Measurements from ENCODE around the gene SLC25A21. TPM values are rescaled to one million over a fixed set of nuclear protein-coding genes. Genes with fewer than 3 reads are reported as not detected.

Gene SLC25A21
- total RNA-seq, 1 experiment from 2014 or later: 7.1 TPM

- Histone ChIP-seq H3K23ac (ENCODE audit: insufficient read length, low read depth, low read length) (no peak overlapping the region), H3K27me3 (ENCODE audit: insufficient read depth, low read length) (no peaks in the 10 kb centered on the region), H3K9me3 (ENCODE audit: control insufficient read depth, low read depth, low read length) (no peaks in the 10 kb centered on the region), H3K27ac (ENCODE audit: insufficient read length, low read depth, low read length) (no peak overlapping the region), H3K79me2 (ENCODE audit: insufficient read depth, low read length) (no peaks in the 10 kb centered on the region), H4K20me1 (ENCODE audit: control insufficient read depth, insufficient read depth, insufficient read length) (no peaks in the 10 kb centered on the region), H2BK12ac (ENCODE audit: insufficient read length, low read depth, low read length) (no peak overlapping the region), H3T11ph (ENCODE audit: low read length) (no peak overlapping the region), H3K9ac (ENCODE audit: extremely low read depth, insufficient read length, low read length) (no peak overlapping the region), H2AFZ (ENCODE audit: low read length) (no peak overlapping the region), H3K4me1 (ENCODE audit: insufficient read depth, low read length) (no peaks in the 10 kb centered on the region), H3K14ac (ENCODE audit: insufficient read depth, low read length) (no peak overlapping the region), H4K91ac (ENCODE audit: insufficient read length, low read depth, low read length) (no peak overlapping the region), H2BK20ac (ENCODE audit: low read depth, low read length, poor library complexity, severe bottlenecking) (no peak overlapping the region), H3K79me1 (ENCODE audit: insufficient read depth, low read depth, low read length, poor library complexity, severe bottlenecking) (no peaks in the 10 kb centered on the region), H3K56ac (ENCODE audit: insufficient read length, low read depth, low read length) (no peak overlapping the region), H2BK120ac (ENCODE audit: low read depth, low read length, poor library complexity, severe bottlenecking) (no peak overlapping the region), H3K18ac (ENCODE audit: insufficient read length, low read depth, low read length) (no peak overlapping the region), H3K4me2 (ENCODE audit: insufficient read depth, insufficient read length, low read length) (no peak overlapping the region), H2BK15ac (ENCODE audit: low read depth, low read length) (no peak overlapping the region), H4K8ac (replicated peaks; ENCODE audit: insufficient read length, low read depth, low read length) (no peak overlapping the region), H3K23me2 (ENCODE audit: insufficient read length, low read depth, low read length, poor library complexity, severe bottlenecking) (no peaks in the 10 kb centered on the region), H2AK5ac (ENCODE audit: insufficient read length, low read length) (no peak overlapping the region), H2BK5ac (ENCODE audit: insufficient read length, low read length) (no peak overlapping the region), H4K5ac (ENCODE audit: insufficient read length, low read depth, low read length) (no peak overlapping the region), H3K4ac (ENCODE audit: low read depth, low read length) (no peak overlapping the region)
- no peak for TF ChIP-seq CTCF (conservative IDR thresholded peaks at IDR 0.05)
- H3K4me3 Mint-ChIP-seq: no peak overlapping the region
- no peaks in the 10 kb centered on the region for H3K9me3 Mint-ChIP-seq
- no peaks in the 10 kb centered on the region for H3K4me1 Mint-ChIP-seq
- H3K27ac Mint-ChIP-seq: no peak overlapping the region
- no peak for DNase-seq
- no peaks in the 10 kb centered on the region for H3K36me3 Mint-ChIP-seq (ENCODE audit: insufficient read depth in 1 of 3, low read depth in 3 of 3)
- no CpG with 5 or more reads among the region's 2 CpGs for WGBS (ENCODE audit: extremely low coverage, insufficient read length, low lambda C conversion rate)
- no peaks in the 10 kb centered on the region for H3K27me3 Mint-ChIP-seq (ENCODE audit: low read depth)
Observed at GRCh38 chr14:37131205-37131604, 41.2 kb downstream of the SLC25A21 start.

All from H9 (cell line).